NCI-H1105 (cell line): ENCODE data around the gene CFAP410.
"Not testable (repeated sequence)": the region's sequence is repeated elsewhere in the genome, so short reads cannot be mapped to it uniquely, and the experiment has no call there.

Experiments
- DNase-seq: peaks from one replicate; lab custom pipeline; 2025; lab: John Stamatoyannopoulos, UW

Gene CFAP410

DNA sequence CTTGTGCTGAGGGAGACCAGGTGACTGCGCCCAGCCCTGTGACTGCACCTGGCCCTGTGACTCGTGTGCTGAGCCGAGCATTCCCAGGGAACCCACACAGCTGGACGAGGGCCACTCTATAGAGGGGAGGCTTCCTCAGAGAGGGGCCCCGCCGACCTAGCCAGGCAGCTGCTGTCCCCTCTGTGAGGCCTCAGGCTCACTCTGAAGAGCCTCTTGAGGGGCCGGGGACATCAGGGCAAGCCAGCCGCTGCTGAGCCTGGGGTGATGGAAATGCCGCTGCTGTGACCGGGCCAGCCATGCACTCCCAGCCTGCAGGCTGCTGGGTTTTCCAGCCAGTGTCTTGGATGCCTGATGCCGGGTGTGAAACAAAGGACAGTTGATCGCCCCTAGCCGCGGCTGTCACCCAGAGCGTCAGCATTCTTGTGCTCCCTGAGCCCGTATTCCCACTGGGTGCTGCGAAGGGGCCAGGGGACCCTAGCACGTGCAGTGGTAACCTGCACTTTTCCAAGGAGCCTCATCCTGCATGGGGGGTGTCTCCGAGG, 21.9 kb downstream of the CFAP410 start:
- no peak for DNase-seq

DNA sequence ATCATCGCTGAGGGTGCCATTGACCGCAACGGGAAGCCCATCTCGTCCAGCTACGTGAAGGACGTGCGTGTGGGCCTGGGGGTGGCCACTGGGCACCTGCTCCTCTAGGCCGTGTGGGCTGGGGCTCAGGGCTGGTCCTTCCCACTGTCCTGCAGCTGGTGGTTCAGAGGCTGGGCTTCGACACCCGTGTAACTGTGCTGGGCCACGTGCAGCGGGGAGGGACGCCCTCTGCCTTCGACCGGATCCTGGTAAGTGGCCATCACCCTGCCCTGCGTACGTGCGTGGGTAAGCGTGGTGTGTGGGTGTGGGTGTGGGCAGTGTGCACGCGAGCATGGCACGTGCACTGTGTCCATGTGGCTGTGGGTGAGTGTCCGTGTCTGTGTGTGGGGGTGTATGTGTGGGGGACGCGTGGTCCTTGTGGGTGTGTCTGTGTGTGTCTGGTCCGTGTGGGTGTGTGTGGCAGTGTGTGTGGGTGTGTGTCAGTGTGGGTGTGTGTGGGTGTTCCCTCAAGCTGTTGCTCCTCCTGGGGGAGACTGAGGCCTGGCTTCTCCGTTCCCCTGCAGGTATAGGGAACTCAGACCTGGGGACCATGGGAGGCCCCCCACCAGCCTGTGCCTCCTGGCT, 22.8 kb downstream of the CFAP410 start:
- DNase-seq: no peak

DNA sequence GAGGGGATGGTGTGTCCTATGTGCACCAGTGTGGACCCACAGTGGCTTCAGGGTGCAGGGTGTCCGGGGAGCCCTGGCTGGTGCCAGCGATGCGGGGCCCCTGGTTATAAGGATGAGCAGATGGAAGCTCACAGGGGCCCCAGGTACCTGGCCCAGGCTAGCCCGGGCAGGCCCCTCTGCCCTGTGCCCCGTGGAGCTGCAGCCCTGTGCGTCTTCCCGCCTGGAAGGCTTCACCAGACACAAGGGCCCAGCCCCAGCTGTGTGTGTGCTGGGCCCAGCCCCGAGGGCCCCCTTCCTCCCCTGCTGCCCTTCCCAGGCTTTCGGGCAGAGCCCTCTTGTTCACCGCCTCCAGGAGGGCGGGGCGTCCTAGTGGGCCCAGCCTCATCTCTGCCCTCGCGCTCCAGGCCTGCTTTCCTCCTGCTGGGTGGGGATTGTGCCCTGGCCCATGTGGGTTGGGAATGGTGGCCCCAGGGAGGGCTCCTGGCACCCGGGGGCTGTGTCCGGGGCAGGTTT, 23.4 kb downstream of the CFAP410 start:
- DNase-seq: no peak

DNA sequence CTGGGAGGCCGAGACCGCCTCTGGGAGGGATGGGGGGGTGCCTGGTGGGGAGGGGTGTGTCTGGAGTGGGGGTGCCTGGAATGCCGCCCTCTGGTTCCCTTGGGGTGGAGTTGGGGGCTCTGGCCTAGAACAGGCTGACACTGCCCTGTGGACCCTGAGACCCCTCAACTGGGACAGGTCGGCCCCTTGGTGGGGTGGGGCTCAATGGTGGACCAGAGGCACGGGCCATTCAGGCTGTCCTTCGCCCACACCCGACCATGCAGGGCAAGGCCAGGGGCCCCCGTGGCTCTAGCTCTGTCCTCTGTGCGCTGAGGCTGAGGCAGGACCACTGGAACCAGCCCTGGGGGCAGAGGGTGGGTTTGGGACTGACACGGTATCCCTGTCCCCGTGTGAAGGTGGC, 24.6 kb downstream of the CFAP410 start:
- DNase-seq: no peak

DNA sequence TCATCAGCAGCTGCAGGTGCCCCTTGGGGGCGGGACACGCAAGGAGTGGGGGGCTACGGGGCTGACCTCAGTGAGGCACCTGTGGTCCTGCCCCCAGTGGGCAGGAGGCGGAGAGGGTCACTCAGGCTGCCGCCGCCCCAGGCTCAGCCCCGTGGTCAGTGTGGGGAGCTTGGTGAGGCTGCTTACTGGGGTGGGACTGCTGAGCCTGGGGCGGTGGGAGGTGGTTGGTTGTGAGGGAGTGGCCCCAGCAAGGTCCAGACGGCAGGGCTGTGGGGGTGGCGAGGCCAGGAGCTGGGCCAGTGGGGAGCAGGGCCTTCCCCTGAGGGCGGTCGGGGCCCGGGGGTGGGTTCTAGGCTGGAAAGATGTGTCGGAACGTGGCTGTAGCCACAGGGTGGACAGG, 25.1 kb downstream of the CFAP410 start:
- DNase-seq: no peak

DNA sequence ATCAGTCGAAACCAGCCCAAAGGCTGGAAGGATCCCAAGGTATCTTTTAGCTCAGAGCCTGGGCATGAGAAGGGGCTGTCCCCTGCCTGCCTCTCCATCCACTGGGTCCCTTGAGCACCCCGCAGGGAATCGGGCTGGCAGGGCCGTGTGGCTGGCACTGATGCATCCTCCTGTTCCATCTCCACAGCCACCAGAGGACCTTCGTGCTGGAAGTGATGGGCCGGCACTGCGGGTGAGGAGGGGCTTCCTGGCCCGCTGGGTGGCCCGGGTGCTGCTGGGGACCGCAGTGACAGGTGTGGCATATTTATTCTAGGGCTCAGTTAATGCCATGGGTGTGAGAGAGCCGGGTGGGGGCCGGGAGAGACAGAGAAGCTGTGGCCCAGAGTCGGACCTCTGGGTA, 25.7 kb downstream of the CFAP410 start:
- no peak for DNase-seq

DNA sequence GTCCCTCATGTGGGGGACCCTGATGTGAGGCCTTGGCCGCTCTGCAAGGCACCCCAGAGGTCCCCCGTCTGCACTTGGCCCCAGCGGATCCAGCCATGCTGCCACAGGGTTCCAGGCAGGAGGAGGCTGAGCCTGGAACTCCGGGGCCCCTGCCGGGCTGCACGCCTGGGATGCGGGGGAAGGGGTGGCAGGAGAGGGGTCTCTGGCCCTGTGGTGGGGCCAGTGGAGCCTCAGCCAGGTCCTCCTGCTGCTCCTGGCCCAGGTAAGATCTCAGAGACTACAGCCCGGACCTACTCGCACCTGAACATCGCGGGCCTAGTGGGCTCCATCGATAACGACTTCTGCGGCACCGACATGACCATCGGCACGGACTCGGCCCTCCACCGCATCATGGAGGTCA, 26.5 kb downstream of the CFAP410 start:
- no peak for DNase-seq

DNA sequence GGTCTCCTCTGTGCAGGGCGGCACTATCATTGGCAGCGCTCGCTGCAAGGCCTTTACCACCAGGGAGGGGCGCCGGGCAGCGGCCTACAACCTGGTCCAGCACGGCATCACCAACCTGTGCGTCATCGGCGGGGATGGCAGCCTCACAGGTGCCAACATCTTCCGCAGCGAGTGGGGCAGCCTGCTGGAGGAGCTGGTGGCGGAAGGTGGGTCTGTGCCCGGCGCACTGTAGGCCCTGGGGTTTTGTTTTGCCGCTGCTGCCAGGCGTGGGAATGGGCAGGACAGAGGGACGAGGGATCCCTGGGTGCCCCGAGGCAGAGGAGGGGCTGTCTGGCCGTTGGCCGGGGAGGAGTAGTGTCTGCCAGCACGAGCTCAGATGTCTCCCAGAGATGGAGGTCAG, 27.1 kb downstream of the CFAP410 start:
- DNase-seq: no peak

DNA sequence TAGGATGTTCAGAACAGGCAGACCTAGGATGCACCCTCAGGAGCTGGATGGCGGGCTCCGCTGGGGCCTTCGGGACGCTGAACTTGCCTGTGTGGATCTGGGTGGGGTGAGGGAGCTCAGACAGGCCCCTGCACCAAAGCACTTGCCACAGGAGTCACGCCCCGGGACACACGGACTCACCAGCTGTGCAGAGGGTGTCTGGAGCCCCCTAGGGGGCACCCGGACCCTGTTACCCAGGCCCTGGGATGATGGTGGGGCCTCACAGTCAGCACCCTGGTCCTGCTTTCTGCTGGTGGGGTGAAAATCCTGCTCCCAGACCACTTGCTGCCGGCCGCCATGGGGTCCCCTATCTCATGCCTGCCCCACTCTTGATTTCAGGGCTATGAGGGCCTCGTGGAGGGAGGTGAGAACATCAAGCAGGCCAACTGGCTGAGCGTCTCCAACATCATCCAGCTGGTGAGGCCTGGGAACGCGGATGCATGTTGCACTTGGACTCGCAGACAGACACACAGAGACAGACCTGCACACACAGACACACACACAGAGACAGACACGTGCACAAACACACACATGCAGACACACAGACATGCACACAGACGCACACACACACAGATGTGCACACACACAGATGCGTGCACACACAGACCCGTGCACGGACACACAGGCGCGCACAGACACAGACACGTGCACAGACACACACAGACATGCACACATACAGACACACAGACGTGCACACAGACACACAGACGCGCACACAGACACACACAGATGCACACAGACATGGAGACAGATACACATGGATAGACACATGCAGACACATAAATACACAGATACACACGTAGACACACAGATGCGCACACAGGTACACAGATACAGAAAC, 28.3 kb downstream of the CFAP410 start:
- no peak for DNase-seq

DNA sequence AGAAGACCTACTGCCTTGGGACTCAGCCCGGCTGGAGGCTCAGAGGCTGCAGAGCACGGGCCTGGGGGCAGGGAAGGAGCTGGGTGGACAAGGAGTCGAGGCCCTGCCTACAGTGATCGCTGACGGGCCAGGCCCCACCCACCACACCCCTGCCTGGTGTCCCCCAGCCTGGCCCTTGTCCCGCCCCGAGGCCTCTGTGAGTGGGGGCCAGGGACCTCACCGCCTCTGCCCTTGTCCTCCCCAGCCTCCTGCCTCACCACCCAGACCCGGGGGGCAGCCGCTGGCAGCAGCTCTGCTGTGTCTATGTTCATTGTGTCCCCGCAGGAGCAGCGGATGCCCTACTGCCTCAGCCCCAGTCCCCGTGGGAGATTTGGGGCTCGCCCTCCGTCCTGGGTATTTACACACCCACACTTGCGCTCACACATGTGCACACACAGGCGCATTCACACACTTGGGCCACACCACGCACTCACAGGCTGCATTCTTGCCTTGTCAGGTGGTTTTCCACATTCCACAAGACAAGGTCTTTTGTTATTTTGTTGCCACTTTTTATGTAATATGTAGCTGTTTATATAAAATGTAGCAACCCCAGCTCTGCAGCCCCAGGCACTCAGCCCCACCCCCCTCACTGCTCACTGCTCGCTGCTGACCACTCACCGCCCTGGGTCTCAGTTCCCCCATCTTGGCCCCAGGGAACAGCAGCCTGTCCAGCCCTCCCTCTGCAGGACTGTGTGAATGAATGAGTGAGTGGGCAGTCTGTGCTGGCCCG, 32.1 kb downstream of the CFAP410 start:
- no peak for DNase-seq

DNA sequence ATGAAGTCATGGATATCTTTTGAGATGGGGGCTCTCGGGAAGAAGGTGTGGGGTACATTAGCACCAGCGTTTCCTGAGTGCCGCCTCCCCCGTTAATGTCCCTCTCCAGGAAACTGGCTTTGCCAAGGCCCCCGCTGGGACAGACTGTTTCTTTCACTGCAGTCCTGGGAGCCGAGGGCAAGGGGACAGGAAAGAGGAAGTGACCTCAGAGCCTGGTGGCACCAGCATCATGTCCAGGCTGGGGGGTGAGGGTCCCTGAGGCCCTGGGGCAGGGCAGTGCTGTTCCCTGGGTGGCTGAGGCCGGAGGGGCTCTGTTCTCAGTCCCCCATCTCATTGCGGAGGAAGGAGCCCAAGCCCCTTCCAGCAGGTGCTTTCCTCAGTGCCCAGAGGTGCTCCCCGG, 33.5 kb downstream of the CFAP410 start:
- no peak for DNase-seq

DNA sequence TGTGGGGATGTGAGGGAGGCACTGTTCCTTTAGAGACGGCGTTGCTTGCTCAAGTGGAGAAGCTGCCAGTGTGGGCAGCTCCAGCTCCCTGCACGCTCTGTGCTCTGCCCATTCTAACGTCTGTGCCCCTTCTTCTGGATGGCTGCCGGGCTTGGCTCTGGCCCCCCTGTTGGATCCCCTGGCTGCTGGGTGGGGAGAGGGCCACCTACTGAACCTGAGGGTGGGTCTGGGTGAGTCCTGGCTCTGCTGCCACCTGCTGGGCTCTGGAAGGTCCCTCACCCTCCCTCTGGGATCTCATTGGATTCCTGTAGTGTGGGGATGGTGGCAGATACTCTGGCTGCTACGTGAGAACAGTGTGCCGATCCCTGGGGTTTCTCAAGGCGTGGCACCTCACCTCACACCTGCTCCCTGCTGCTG, 34.3 kb downstream of the CFAP410 start:
- DNase-seq: peak; percentile 25

DNA sequence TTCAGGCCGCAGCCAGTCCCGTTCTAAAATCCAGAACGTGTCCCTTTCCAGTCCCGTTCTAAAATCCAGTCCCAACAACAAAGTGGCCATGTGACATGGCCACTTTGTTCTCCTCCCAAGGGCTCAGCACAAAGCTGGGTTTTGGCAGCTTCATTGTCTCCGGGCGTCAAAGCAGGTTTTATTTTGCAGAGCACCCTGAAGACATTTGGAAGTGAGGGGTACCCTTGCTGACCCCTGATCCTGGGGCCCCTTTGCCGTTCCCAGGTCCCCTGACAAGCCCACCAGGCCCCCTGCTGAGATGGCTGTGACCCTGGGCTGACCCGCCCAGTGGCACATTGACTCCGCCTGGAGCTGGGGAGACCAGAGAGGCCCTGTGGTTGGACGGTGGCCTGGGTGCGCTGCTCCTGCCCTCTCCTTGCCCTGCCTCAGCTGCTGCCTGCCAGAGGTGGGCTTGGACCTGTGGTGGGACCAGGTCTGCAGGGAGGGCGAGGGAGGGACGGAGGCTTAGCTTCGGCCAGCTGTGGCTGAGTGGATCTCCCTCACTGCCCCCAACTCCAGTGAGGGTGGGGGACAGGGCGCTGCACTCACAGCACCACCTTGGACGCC, 35.1 kb downstream of the CFAP410 start:
- DNase-seq: no peak

DNA sequence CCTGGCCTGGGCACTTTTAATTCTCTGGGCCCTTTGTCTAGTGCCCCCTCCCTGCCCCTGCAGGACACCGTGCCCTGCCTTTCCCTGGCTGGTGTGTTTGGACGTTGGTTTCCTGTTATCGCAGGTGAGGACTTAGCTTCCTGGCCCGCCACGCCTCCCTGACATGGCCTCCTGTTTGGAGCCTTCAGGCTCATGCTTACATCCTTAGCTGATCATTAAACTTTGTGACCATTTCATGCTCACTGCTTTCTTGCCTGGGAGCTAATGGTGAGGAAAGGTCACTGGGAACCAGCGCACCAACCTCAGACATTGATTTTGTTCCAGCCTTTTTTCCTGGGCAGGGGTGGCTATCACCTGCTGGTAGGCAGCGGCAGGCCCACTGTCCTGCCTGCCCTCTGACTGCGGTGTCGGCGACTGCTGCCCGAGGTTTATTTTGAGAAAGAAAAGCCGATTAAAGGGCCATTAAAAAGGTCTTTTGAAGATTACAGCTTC, 35.7 kb downstream of the CFAP410 start:
- DNase-seq: no peak

DNA sequence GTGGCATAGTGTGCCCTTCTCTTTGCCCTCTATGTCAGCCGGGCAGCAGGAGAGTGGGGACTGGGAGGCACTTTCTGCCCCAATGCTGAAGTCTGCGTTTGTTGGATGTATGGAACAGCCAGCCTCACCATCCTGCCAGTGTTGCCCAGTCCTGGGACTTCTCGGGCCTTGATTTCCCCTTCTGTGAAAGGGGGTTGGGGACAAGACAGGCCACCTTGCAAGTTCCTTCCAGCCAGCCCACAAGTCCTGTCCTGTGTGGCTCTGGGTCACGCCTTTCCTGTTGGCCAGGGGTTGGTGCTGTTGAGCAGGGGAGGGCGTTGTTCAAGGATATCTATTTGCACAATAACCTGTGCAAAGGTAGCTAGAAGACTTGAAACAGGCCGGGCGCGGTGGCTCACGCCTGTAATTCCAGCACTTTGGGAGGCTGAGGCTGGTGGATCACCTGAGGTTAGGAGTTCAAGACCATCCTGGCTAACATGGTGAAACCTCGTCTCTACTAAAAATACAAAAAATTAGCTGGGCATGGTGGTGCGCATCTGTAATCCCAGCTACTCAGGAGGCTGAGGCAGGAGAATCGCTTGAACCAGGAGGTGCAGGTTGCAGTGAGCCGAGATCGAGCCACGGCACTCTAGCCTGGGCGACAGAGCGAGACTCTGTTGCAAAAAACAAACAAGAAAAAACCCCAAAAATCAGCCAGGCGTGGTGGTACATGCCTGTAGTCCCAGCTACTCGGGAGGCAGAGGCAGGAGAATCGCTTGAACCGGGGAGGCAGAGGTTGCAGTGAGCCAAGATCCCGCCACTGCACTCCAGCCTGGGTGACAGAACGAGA, 36.4 kb downstream of the CFAP410 start:
- not testable (repeated sequence) for DNase-seq

DNA sequence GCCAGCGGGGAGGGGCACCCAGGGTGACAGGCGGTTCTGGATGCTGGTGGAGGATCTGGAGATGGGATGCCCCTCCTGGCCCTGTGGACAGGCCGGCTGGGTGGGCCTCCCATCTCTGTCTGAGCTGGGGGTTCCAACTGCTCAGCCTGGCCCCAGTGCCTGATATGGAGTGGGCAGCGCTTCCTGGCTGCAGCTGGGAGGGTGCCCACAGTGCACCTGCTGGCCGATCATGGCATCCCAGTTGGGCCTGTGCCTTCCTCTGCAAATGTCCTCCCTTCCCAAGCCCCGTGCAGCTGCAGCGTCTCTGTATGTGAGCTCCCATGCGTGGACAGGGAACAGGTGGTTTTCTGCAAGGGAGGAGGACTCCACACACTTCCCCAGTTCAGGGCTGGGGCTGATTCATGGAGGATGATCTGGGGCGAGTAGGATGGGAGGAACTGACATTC, 37.2 kb downstream of the CFAP410 start:
- DNase-seq: no peak

DNA sequence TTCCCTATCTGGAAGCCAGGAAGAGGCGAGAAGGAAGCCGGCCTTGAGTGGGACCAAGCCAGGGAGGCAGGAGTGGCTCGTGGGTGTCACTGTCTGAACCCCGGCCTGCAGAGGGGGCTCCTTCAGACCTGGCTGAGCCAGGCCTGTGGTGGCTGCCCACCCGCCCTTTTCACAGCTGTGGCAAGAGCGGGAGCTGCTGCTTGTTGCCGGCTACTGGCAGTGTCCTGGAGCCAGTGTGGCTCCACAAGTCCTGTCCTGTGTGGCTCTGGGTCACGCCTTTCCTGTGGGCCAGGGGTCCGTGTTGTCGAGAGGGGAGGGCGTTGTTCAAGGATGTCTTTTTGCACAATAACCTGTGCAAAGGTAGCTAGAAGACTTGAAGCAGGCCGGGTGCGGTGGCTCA, 38.0 kb downstream of the CFAP410 start:
- no peak for DNase-seq

DNA sequence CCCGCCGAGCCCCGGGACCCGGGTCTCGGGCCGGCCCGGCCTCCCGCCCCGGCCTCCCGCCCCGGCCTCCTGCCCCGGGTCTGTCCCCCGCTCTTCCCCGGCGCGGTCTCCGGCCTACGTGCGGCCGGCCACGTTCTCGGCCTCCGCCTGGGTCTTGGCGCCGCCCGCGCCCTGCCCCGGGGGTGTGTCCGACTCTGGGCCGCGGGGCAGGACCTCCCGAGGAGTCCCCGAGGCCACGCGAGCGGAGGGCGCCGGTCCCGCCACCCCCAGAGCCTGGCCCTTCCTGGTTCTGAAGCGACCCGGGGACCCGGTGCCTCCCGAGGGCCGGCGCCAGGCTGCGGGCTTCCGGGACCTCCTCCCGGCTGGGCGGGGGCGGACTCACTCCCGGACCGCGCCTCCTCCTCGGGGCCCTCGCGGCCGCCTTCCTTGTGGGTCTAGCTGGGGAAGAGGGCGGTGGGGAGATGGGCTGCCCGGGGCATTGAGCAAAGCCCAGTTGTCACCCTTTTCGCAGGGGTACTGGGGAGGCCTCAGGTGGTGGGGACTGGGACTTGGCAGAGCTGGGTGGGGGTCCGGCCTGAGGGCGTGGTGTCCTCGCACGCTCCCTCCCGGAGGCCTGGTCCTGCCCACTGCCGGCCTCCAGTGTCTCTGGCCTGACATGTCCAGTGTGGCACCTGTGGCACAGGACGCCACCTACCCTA, 38.8 kb downstream of the CFAP410 start:
- DNase-seq: peak; percentile 10

DNA sequence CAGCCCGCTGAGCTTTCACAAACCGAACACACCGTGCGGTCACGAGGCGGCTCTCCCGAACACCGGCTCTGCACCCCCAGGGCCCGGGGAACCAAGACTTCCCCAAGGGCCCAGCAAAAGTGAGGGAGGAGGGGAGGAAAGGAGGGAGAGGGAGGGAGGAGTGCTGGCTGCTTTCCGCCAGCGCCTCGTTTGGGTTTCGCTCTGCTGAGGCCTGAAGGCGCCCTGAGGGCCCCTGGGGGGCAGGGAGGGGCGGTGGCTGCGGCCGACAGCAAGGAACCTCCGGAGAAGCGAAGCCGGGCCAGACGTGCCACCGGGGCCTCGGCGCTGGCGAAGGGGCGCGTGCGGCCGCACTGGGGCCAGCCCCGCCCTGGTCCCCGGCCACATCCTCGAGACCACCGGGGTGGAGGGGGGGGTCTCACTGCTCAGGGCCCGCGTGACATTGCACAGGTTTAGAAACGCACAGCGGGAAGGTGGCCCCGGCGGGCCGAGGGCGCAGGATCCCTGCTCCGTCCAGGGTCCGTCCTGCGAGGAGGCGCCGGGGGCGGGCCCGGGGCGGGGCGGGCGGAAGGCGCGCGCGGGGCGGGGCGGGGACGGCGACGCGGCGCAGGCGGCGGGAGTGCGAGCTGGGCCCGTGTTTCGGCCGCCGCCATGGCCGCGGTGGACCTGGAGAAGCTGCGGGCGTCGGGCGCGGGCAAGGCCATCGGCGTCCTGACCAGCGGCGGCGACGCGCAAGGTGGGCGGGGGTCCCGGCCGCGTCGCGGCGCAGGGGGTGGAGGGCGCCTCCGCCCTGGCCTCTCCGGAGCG, 39.5 kb downstream of the CFAP410 start, which contains the start of gene PFKL:
Gene PFKL, plus strand, starts transcription at position 596 of the 804 bp plus-strand sequence. Its CDS starts 53 bp downstream, at position 649.
- peak; percentile 50 for DNase-seq
